Measurements from ENCODE around the gene NLRP7. TPM values are rescaled to one million over a fixed set of nuclear protein-coding genes. Genes with fewer than 3 reads are reported as not detected.

The NLRP7 gene
- total and polyA plus RNA-seq, 4 donors, result 0.06 TPM; not detected in 3

DNA sequence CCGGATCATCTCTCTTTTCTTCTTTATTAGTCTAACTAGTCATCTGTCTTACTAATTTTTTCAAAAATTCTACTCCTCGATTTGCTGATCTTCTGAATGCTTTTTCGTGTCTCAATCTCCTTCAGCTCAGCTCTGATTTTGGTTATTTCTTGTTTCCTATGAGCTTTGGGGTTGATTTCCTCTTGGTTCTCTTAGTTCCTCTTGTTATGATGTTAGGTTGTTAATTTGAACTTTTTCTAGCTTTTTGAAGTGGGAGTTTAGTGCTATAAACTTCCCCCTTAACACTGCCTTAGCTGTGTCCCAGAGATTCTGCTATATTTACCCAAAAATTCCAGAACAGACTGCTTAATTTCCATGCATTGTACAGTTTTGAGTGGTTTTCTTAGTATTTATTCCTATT, 69.9 kb downstream of the NLRP7 start:
- Histone ChIP-seq H3K27me3 (ENCODE audit: control insufficient read depth in 3 of 3, insufficient read depth in 3 of 3, low read length in 2 of 3) (no peaks in the 10 kb centered on the region), H3K4me3 (no peak overlapping the region), H3K36me3 (ENCODE audit: control insufficient read depth in 4 of 4, insufficient read depth in 4 of 4, low read length in 4 of 4) (no peaks in the 10 kb centered on the region), H3K9ac (ENCODE audit: insufficient read depth in 1 of 2, low read length in 2 of 2) (no peak overlapping the region), H3K9me3 (ENCODE audit: control insufficient read depth in 4 of 4, insufficient read depth in 3 of 4, low read length in 3 of 4) (peaks cover 0 to 2% (median 1%) of the 10 kb centered on the region in 4 donors), H3K27ac (ENCODE audit: low read depth in 1 of 2, low read length in 1 of 2) (no peak overlapping the region), H3K4me1 (ENCODE audit: control insufficient read depth in 5 of 5, insufficient read depth in 5 of 5, low read length in 5 of 5) (no peaks in the 10 kb centered on the region)
- ATAC-seq (ENCODE audit: insufficient read depth, low FRiP score) (no peak), DNase-seq (no peak)
- no peak for TF ChIP-seq CTCF (IDR thresholded peaks at IDR 0.05; ENCODE audit: control extremely low read depth, extremely low read depth)
- 53 to 60% methylated on average over 3 of the region's 3 CpGs for WGBS, 2 donors

DNA sequence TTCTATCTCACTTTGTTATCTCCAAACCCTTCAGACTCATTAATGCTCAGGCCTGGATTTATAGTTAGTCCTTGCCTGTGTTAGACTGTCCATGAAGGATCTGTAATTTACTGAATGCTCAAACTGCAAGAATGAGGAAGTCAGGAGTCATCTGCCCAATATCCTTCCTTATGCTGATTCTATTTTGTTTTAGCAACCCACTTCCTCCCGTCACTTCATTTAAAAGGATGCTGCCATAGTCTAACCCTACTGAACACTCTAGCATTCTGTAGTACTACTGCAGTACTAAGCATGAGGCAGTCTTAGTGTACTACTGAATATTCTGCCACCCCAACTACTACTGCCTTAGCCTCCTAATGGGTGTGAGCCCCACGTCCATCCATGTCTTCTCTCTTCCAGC, 71.8 kb downstream of the NLRP7 start:
- TF ChIP-seq CTCF (IDR thresholded peaks at IDR 0.05; ENCODE audit: control extremely low read depth, extremely low read depth), result no peak
- 23 to 44% methylated on average over 2 of the region's 2 CpGs for WGBS, 2 donors
- peaks cover 0 to 1% (median 0%) of the 10 kb centered on the region in 3 donors for H3K27me3 ChIP-seq (ENCODE audit: control insufficient read depth in 3 of 3, insufficient read depth in 3 of 3, low read length in 2 of 3)
- no peak overlapping the region for H3K4me3 ChIP-seq
- no peaks in the 10 kb centered on the region for H3K4me1 ChIP-seq (ENCODE audit: control insufficient read depth in 5 of 5, insufficient read depth in 5 of 5, low read length in 5 of 5)
- DNase-seq (peak in 1 of 3 donors; percentile 3), ATAC-seq (ENCODE audit: insufficient read depth, low FRiP score) (no peak)
- peaks cover 0 to 2% (median 0%) of the 10 kb centered on the region in 4 donors for H3K9me3 ChIP-seq (ENCODE audit: control insufficient read depth in 4 of 4, insufficient read depth in 3 of 4, low read length in 3 of 4)
- H3K27ac ChIP-seq (ENCODE audit: low read depth in 1 of 2, low read length in 1 of 2), result no peak overlapping the region
- H3K36me3 ChIP-seq (ENCODE audit: control insufficient read depth in 4 of 4, insufficient read depth in 4 of 4, low read length in 4 of 4), result no peaks in the 10 kb centered on the region
- H3K9ac ChIP-seq (ENCODE audit: insufficient read depth in 1 of 2, low read length in 2 of 2), result no peak overlapping the region

DNA sequence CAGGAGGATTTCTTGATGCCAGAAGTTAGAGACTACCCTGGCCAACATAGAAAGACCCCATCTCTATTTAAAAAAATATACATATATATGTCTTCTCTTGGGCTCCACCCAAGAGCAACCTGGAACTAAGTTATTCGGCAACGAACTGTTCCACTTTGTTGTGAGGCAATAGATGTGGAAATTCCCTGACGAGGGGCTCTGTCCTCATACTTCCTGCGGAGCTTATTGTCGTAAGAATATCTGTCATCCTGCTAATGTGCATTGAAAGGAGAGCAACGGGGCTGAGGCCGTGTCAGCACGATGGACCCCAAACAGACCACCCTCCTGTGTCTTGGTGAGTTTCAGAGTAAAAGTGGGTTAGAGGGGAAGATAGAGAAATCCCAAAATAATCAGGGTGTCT, 73.3 kb downstream of the NLRP7 start, which contains the start of gene FCAR:
Gene FCAR (plus strand): TSS at position 246 of the 400 bp plus-strand sequence. CDS start 55 bp downstream, at position 301.
- Histone ChIP-seq H3K4me3 (no peak within 1 kb of the TSS), H3K27ac (ENCODE audit: low read depth in 1 of 2, low read length in 1 of 2) (no peak within 1 kb of the TSS), H3K4me1 (ENCODE audit: control insufficient read depth in 5 of 5, insufficient read depth in 5 of 5, low read length in 5 of 5) (no peaks in the 10 kb centered on the region), H3K27me3 (ENCODE audit: control insufficient read depth in 3 of 3, insufficient read depth in 3 of 3, low read length in 2 of 3) (peaks cover 0 to 2% (median 0%) of the 10 kb centered on the region in 3 donors), H3K36me3 (ENCODE audit: control insufficient read depth in 4 of 4, insufficient read depth in 4 of 4, low read length in 4 of 4) (no peaks in the 10 kb centered on the region), H3K9me3 (ENCODE audit: control insufficient read depth in 4 of 4, insufficient read depth in 3 of 4, low read length in 3 of 4) (peaks cover 0 to 2% (median 1%) of the 10 kb centered on the region in 4 donors), H3K9ac (ENCODE audit: insufficient read depth in 1 of 2, low read length in 2 of 2) (no peak within 1 kb of the TSS)
- TF ChIP-seq CTCF (IDR thresholded peaks at IDR 0.05; ENCODE audit: control extremely low read depth, extremely low read depth), result no peak
- ATAC-seq (ENCODE audit: insufficient read depth, low FRiP score) (no peak), DNase-seq (peak in 1 of 3 donors; percentile 1)
- WGBS, 2 donors, result 25 to 57% methylated on average over 8 of the region's 8 CpGs

Small RNA genes within 50 kb of the gene (small RNA-seq; reads per million reads assigned to genes)
- gene AC011476.8 (ENCODE audit: low replicate concordance), result not detected

Other genes starting within 250 kb of the NLRP7 start
- gene KIR3DL3, start 223.1 kb downstream of the NLRP7 start, total RNA-seq, result not detected
- not detected for gene KIR3DL3, start 223.1 kb downstream of the NLRP7 start, polyA plus RNA-seq
- under 1 TPM in 1 of 2 donors, not detected in 1; 0.15 TPM for gene KIR2DL3, start 209.0 kb downstream of the NLRP7 start, total RNA-seq
- gene KIR2DL3, start 209.0 kb downstream of the NLRP7 start, polyA plus RNA-seq, result under 1 TPM; 0.11 to 0.14 TPM
- gene KIR2DL1, start 177.7 kb downstream of the NLRP7 start, total RNA-seq, result under 1 TPM in 1 of 2 donors, not detected in 1; 0.46 TPM
- under 1 TPM; 0.14 to 0.16 TPM for gene KIR2DL1, start 177.7 kb downstream of the NLRP7 start, polyA plus RNA-seq
- gene KIR2DL4, start 143.9 kb downstream of the NLRP7 start, total RNA-seq, result under 1 TPM in 1 of 2 donors, not detected in 1; 0.77 TPM
- under 1 TPM; 0.10 to 0.63 TPM for gene KIR2DL4, start 143.9 kb downstream of the NLRP7 start, polyA plus RNA-seq
- gene KIR3DL1, start 131.1 kb downstream of the NLRP7 start, total RNA-seq, result under 1 TPM in 1 of 2 donors, not detected in 1; 0.64 TPM
- gene KIR3DL1, start 131.1 kb downstream of the NLRP7 start, polyA plus RNA-seq, result under 1 TPM; 0.16 to 0.18 TPM
- gene KIR2DS4, start 114.9 kb downstream of the NLRP7 start, total RNA-seq, result under 1 TPM in 1 of 2 donors, not detected in 1; 0.28 TPM
- under 1 TPM; 0.06 to 0.31 TPM for gene KIR2DS4, start 114.9 kb downstream of the NLRP7 start, polyA plus RNA-seq
- gene KIR3DL2, start 97.1 kb downstream of the NLRP7 start, total RNA-seq, result under 1 TPM in 1 of 2 donors, not detected in 1; 0.09 TPM
- gene KIR3DL2, start 97.1 kb downstream of the NLRP7 start, polyA plus RNA-seq, result under 1 TPM in 1 of 2 donors, not detected in 1; 0.24 TPM
- 10 to 100 TPM; 11.3 to 12.6 TPM for gene FCAR, start 73.3 kb downstream of the NLRP7 start, total RNA-seq
- gene FCAR, start 73.3 kb downstream of the NLRP7 start, polyA plus RNA-seq, result 10 to 100 TPM in 1 of 2 donors, under 1 TPM in 1; 0.35 to 57.5 TPM
- gene NCR1, start 41.4 kb downstream of the NLRP7 start, total RNA-seq, result 1 to 10 TPM in 1 of 2 donors, under 1 TPM in 1; 0.63 to 2.5 TPM
- 1 to 10 TPM in 1 of 2 donors, under 1 TPM in 1; 0.30 to 1.6 TPM for gene NCR1, start 41.4 kb downstream of the NLRP7 start, polyA plus RNA-seq
- gene NLRP2, start 18.8 kb upstream of the NLRP7 start, total RNA-seq, result 10 to 100 TPM; 10.5 to 41.6 TPM
- 10 to 100 TPM in 1 of 2 donors, 1 to 10 TPM in 1; 7.7 to 13.5 TPM for gene NLRP2, start 18.8 kb upstream of the NLRP7 start, polyA plus RNA-seq
- under 1 TPM; 0.28 to 0.52 TPM for gene GP6, start 90.7 kb upstream of the NLRP7 start, total RNA-seq
- gene GP6, start 90.7 kb upstream of the NLRP7 start, polyA plus RNA-seq, result 1 to 10 TPM in 1 of 2 donors, under 1 TPM in 1; 0.28 to 1.5 TPM
- gene RDH13, start 115.6 kb upstream of the NLRP7 start, total RNA-seq, result 10 to 100 TPM; 17.5 to 30.5 TPM
- gene RDH13, start 115.6 kb upstream of the NLRP7 start, polyA plus RNA-seq, result 10 to 100 TPM in 1 of 2 donors, 1 to 10 TPM in 1; 9.2 to 19.7 TPM
- 10 to 100 TPM; 19.5 to 49.0 TPM for gene EPS8L1, start 128.3 kb upstream of the NLRP7 start, total RNA-seq
- 10 to 100 TPM; 24.6 to 61.8 TPM for gene EPS8L1, start 128.3 kb upstream of the NLRP7 start, polyA plus RNA-seq
- gene PPP1R12C, start 170.1 kb upstream of the NLRP7 start, total RNA-seq, result 100 to 1,000 TPM in 1 of 2 donors, 10 to 100 TPM in 1; 47.4 to 163 TPM
- 100 to 1,000 TPM; 108 to 114 TPM for gene PPP1R12C, start 170.1 kb upstream of the NLRP7 start, polyA plus RNA-seq
- 1 to 10 TPM; 1.5 to 4.1 TPM for gene TNNT1, start 201.7 kb upstream of the NLRP7 start, total RNA-seq
- gene TNNT1, start 201.7 kb upstream of the NLRP7 start, polyA plus RNA-seq, result 1 to 10 TPM; 1.2 to 5.2 TPM
- gene TNNI3, start 210.2 kb upstream of the NLRP7 start, total RNA-seq, result 1 to 10 TPM; 4.4 to 4.8 TPM
- 1 to 10 TPM; 1.2 to 2.2 TPM for gene TNNI3, start 210.2 kb upstream of the NLRP7 start, polyA plus RNA-seq
- 10 to 100 TPM; 16.4 to 52.3 TPM for gene DNAAF3, start 219.1 kb upstream of the NLRP7 start, total RNA-seq
- 10 to 100 TPM; 10.9 to 11.0 TPM for gene DNAAF3, start 219.1 kb upstream of the NLRP7 start, polyA plus RNA-seq
- gene SYT5, start 232.8 kb upstream of the NLRP7 start, total RNA-seq, result under 1 TPM; 0.06 to 0.40 TPM
- gene SYT5, start 232.8 kb upstream of the NLRP7 start, polyA plus RNA-seq, result under 1 TPM in 1 of 2 donors, not detected in 1; 0.33 TPM

All from lung (tissue), 13 donors.